HCT116 (cell line): ENCODE data around the gene TNS2.

Source experiments
- CTCF ChIP-seq, 3 experiments: fragments of 200-600 bp in 1 of 3; sonication (generic) in 1 of 3; IDR thresholded peaks in 2 of 3; conservative IDR thresholded peaks in 1 of 3; 2 replicates each; pipeline ENCODE4 v1.5.1; 2012 to 2017; ENCODE audit warnings: low read depth in 2 of 3, low read length in 2 of 3, antibody characterized with exemption in 1 of 3, borderline replicate concordance in 1 of 3, control low read depth in 1 of 3, mild to moderate bottlenecking in 1 of 3, mixed read lengths in 1 of 3, mixed run types in 1 of 3, moderate library complexity in 1 of 3; ENCODE audit not compliant: insufficient read depth in 1 of 3
- SIN3A ChIP-seq: IDR thresholded peaks from 2 replicates; pipeline ENCODE4 v1.6.1; 2012; ENCODE audit warnings: low read depth

DNA sequence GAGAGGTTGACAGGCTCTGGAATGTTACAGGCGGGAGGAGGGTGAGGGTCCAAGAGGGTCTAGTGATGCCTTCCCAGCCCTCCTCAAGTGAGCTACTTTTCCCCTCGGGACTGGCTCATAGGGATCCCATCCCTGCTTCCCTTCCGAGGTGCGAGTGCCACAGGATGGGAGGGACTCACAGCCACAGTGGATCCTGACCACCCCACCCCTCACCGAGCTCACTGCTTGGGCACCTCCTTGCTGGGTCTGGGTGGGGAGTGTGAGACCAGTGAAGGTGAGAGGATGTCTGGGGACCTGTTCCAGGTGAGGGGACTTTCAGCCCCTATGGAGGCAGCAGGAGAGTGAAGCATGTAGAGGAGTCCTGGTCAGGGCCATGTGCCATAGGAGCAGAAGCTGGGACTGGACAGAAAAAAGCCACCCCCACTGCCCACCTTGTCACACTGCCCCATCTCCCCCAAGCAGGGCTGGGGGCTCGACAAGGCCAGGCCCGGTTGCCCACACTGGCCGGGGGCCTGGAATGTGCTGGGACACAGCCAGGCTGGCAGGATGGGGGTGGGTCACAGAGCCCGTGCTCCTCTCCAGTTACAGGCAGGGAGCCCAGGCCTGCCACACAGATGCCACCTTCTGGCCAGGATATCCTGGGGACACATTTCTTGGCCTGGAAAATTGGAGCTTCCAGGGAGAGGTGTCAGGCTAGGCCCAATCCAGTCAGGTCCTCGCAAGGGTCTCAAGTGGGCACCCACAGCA, 1.7 kb upstream of the TNS2 start:
- TF ChIP-seq CTCF (IDR thresholded peaks at IDR 0.05 in 2 of 3, conservative IDR thresholded peaks at IDR 0.05 in 1 of 3; ENCODE audit: borderline replicate concordance in 1 of 3, insufficient read depth in 1 of 3, low read depth in 2 of 3, low read length in 2 of 3): peak in 2 of 3 experiments; percentile 47 to 50; a peak in 4 of 6 replicates
- no peak for TF ChIP-seq SIN3A
